Stimulated activated CD4-positive, alpha-beta T cell treated with anti-CD3 and anti-CD28 coated beads, Interleukin-1b, Interleukin-23, amount 100 ng/mL, for 24 hours (primary cell): Measurements from ENCODE around the gene FGGY.
A peak's percentile ranks its signal among the peaks of the same experiment; 100 is the strongest.

Experiments
- DNase-seq, 4 experiments: peaks; one replicate each; pipeline ENCODE4 v3.0.0-alpha.2; 2020; ENCODE audit warnings: low read depth in 4 of 4, low spot score in 1 of 4

Gene FGGY

DNA sequence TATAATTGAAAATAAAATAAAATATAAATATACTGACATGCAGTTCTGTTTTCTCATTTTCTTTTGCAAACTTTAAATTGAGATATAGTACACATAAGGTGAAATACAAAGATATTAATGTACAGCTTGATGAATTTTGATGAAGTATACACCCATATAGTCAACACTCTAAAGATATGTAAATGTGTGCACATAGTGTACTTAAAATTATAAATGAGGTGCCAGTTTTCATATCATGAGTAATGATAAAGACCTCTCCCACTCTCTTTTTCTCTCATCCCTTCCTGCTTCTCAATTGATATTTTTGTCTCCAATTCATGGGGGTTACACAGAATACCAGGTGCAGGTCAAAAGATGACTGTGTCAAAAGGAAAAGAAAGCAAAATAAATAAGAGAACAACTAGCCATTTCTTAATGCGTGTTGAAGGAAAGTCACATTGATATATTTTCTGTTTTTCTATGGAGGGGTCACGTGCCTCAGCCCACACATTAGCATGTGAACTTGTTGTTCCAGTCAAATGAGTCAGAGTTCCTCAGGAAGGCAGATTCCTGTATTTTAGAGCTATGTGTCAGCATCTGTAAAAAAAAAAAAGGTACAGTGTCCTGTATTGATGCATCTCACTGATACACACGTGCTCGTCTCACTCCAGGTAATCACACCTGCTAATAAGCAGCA, 453.6 kb downstream of the FGGY start:
- DNase-seq, result no peak

DNA sequence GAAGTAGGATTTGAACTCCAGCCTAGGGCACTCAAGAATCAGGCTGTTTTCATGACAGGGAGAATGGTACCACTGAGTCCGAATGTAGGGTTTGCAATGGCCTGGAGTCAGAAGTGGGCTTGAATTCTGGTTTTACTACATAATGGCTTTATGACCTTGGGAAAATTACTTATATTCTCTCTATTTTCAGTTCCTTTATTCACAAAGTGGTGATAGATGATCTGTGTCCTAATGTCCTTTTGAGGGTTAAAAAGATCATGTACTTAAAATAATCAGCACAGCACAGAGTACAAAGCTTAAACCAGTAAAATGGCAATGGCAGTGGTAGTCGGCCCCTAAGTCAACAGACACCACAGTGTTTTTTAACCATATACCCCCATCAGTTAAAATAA, 454.1 kb downstream of the FGGY start:
- no peak for DNase-seq

DNA sequence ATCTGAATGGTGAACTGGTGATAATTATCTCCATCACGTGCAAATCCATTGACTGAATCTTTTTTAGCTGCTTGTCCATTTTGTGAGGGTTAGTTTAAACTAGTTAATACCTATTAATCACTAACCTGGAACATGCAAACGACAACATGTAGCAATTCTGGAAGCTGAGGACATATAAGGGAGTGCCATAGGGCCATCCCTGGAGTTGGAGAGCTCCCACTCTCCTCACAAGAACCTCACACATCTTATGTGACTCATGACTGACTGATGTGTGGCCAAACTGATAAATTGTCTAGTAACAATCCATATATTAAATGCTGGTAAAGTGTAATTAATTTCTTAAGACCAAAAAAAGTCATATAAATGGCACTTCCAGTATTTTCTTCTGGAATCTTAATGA, 454.9 kb downstream of the FGGY start:
- DNase-seq, result no peak

DNA sequence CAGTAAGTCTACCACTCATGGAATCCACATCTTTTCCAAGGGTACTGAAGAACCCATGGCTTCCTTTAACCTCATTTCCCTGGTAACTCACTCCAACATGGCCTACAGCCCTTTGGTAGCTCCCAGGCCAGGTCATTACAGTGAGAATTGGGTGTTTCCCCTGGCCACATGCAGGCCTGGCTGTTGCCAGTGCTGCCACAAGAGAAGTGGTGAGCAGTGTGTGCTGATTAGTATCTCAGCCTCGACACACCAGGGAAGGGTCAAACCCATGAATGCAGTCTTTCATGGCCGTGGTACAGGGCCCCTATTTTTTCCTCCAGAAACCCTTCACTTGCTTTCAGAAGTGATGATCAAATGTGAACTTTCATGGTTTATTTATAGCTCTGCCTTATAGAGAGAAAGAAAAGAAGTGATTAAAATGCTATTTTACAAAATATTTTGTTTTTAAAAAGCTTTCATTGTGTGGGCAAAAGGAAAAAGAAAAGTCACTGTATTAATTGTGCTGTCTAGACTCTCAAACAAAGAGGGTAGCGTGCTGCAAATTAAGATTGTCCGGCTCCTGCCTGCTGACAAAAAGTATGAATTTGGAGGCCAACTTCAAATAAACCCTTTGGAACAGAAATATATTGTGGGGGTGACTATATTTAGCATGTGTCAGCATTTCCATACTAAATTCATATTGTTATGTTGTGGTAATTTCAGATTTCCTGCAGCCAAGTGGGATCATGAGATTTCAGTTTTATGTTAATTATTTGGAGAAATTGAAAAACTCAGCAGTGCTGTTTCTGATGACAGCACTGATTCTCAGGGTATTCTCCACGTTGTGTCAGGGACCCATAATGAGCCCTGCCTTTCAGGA, 455.9 kb downstream of the FGGY start:
- DNase-seq, result no peak

DNA sequence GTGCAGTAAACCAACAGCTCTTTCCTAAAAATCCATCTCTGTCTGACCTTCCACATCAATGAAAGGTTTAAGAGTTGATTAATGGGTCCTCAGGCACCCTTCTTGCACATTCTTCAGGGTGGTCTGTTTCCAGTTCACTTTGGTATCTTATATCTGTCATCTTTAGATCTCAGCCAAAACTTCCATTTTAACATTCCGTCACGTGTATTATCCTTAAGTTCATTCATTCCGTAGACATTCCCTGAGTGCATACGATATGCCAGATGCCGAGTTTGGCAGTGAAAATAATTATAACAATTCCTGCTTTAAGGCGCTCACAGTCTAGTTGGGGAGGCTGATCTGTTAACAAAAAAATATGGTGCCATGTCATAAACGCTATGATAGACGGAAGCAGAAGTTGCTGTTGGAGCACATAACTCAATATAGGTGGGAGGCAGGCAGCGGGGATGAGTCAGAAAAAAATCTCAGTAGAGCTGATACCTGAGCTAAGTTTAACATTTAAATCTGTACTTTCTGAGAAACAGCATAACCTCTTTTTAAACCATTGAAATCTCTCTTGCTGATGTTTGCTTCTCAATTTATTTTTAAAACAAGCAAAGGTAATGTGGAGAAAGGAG, 458.3 kb downstream of the FGGY start:
- DNase-seq, result no peak

DNA sequence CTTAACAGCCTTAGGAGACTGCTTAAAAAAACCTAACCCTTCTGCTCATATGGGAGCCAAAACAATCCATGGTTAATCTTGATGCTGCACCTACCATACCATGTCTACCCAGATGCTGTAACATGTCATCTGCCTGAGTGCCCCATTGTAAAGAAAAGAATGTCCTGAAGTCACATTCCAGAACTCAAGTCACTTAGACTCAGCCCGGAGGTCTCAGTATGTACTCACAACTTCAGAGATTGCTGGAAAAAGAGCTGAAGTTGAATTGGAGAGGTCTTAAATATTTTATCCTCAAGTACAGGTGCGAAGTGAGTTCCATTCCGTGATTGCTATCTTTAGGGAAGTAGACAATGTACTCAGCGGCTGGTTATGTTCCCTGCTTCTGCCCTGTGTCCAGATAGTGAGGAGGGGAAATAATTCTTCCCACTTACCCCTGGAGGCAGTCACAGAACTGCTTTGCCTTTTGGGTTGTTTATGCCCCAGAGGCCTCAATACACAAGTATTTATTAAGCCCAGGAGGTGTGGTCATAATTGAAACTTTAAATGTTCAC, 460.4 kb downstream of the FGGY start:
- DNase-seq, result no peak

DNA sequence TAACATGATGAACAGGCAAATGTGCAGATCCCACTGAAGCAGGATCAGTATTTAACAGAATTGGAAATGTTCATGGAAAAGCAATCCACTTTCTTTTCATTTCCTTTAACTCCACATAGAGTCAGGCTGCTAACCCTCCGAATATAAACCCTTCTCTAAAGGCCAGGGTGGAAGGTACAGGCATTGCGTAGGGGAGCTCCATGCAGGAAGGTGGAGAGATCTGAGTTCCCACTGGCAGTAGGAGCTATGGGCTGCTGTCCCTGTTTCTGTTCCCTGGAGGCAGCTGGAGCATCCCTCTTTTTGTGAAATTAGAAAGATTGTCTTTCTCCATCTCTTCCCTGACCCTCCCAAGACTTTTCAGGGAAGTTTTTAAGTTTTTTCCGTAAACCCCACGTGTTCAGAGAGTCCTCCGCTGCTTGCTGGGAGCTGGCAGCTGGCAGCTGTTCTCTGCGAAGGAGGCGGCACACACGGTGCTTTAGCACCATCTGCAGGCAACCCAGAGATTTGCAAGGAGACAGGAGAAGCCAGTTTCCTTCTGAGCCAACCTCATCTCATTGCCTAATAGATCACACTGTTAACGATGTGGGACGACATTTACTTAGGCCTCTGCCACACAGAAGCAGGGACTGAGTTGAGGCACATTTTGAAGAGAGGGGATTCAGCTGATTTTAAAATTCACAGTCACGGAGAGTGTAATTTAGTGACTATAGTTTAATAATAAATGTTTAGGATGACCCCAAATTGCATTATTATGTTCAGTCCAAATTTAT, 462.4 kb downstream of the FGGY start:
- peak; percentile 3 to 57 (median 44) for DNase-seq

DNA sequence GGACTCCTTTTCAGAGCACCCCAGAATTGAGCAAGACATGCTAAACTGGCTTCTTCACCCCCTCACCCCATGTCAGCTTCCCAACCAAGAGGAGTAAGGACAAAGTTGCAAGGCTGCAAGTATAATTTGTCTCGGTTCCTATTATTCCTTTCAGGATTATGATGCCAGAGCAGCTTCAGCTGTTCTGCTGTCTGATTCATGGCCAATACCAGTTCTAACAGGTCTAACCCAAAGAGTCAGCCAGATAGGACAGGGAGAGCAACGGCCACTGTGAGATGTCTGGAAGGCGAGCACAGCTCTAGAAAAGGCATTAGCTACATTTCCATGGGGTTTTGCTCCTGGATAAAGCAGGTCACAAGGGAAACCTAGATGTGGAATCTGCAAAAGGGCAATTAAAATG, 464.5 kb downstream of the FGGY start:
- no peak for DNase-seq

DNA sequence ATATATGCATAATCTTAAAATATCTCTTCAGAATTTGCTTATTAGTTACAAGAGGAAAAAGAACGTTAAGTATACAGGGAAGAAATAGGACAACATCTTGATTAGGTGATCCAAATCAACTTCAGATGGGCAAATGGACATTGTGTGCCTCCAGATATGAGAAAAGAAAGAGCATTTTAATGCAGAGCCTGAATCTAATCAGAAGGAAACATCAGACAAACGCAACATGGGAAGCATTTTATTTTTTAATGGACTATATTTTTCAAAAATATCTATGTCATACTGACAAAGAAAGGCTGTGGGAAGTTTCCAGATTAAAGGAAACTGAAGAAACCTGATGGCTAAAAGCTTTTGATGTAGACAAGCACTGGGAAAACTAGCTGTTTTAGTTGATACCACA, 466.5 kb downstream of the FGGY start:
- DNase-seq, result no peak

DNA sequence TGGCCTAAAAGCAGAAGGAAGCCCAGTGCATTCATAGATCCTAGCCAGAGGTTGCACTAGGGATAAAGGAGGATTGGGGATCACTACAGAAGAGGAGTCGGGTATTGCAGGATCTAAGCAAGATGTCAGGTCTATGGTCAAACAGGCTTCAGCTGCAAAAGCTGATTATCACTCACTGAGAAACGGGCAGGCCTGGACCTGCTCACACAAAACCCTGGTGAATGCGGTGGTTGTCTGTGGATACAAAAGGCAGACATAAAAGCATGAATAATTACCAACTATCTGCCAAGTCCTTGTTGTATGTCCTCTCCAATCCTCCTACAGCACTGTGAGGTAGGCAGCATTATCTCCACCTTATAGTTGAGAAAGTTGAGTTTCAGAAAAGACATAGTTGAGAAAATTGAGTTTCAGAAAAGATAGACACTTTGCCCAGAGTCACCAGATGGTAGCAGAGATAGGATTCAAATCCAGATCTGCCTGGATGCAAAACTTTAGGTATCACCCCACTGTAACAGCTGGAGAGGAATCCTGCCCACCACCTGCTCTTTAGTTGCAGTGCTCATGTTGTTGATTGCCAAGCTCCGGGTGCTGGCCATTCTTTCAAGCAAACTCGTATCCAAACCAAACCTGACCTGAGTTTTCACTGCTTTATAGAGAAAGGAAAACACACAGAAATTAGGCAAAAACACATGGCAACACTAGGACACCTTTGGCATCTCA, 468.3 kb downstream of the FGGY start:
- no peak for DNase-seq

DNA sequence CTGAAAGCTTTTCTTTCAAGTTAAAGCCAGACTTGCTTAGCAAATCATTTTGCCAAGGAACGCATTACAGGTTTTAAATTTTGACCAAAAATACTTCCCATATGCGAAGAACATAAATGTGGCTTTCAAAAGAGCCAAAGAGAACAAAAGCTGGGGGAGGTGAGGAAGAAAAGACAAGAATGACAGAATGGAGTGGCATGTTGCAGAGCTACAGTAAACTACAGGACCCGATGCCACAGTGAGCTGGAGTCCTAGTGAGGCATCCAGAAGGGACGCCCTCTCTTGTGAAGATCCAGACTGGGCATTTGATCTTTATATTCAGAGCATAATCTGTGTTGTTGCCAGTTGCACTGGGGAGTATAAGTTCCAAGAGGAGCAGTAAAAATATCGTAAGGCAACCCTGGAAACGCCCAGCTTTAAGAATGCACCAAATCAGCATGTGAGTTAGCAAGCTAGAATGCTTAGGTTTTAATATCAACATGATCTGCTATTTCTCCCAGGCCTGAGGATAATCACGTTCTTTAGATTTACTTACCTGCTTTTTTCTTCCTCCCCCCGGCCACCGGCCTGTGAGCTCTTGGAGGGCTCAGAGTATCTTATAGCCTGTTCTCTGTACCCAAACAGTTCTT, 469.4 kb downstream of the FGGY start:
- DNase-seq, result no peak

DNA sequence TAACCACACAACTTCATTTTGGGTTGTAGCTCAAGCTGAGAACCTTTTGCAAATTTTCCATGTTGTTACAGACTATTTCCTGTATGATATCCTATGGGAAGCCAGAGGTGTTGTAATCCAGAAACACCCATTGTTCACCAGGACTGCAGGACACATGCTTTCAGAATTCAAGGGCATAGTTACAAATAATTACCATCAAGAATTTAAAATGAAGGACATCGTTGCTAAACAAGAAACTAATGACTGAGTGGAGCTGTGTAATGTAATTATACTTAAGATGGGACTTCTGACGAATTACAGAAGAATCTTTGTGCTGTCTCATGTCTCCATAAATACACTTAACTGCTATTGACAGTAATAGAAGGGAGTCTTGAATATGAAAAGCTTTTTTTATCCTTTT, 470.2 kb downstream of the FGGY start:
- DNase-seq, result no peak

DNA sequence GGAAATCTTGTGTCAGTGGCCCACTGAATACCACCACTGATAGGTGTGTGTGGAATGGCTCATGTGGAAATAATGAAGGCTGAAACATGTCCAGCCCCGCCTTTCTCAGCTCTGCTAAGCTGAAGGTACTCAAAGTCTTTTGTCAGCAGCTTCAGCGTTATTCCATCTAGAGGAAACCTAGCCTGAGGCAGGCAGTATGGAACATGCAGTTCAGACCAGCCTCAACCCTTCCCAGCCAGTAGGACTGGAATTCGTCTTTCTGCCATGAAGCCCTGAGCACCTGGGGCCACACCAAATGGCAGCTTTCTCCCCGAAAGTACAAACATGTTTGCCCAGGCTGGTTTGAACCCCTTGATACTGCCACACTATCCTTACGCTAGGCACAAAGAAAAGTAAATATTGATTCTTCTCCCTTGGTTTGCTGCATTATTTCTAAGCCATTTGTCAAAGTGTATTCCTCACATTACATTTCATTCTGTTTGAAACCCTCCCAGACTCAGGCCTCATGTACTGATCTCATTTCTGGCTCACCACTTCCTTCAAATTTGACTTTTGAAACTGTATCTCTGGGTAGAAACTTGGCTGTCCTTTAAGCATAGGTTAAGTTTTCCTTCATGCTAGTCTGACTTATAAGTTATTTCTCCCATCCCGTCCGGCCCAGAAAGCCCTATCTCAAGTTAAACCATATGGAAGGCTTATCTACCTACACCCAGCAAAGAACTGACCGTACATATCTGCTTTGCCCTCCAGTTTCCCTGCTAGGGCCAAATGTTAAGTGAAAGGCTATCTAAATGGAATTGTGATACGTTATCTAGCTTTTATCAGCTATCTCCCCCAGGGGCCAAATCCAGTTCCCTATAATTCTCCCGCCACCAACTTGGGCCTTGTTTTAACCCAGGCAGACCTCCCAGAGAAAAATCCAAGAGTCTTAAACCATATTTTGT, 472.2 kb downstream of the FGGY start:
- no peak for DNase-seq

DNA sequence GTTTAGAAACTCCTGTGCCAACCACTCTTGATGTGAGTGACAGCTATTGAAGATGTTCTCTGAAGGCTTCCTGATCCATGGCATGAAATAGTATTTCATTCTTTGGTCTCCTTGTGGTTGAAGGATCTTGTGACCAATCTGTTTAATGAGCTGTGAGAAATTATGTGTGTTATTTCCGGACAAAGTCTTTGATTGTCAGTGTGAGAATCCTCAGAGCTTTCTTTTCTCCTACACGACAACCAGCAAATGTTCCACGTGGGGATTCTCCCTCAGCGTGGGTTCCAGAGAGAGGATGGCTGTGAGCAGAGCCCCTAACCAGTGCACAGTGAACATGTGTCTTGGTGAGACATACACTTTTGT, 472.8 kb downstream of the FGGY start:
- no peak for DNase-seq

DNA sequence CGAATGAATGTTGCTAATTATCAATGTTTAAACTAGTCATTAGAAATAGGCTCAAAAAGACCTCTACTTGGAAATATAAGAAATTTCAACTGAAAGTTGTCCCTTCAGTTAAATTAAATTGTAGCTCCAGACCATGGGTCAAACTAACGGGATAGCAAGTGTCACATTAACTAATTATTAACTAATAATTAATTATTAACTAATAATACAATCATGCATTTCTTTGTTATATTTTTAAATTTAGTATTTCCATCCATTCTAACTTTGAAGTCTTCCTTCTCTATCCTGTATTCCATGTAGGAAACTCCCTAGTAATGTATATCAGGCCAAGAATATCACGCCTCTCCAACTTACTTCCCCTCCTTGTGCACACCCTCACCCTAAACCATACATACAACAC, 474.5 kb downstream of the FGGY start:
- no peak for DNase-seq

DNA sequence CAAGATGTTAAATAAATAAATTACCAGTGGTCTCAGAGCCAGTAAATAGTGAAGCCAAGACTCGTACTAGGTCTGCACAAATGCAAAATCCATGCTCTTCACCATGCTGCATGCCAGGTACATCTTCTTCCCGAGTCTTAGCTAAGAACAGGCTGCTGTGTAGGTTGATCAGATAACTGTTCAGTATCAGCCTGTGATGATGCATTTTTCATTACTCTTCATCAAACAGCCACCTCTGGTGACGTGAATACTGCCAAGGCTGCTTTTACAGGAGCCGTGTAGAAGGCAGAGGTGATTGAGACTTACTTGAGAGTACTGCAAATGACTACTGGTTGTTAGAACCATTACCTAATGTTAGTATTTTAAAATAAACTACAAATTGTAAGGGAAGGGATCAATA, 478.6 kb downstream of the FGGY start:
- DNase-seq, result no peak

DNA sequence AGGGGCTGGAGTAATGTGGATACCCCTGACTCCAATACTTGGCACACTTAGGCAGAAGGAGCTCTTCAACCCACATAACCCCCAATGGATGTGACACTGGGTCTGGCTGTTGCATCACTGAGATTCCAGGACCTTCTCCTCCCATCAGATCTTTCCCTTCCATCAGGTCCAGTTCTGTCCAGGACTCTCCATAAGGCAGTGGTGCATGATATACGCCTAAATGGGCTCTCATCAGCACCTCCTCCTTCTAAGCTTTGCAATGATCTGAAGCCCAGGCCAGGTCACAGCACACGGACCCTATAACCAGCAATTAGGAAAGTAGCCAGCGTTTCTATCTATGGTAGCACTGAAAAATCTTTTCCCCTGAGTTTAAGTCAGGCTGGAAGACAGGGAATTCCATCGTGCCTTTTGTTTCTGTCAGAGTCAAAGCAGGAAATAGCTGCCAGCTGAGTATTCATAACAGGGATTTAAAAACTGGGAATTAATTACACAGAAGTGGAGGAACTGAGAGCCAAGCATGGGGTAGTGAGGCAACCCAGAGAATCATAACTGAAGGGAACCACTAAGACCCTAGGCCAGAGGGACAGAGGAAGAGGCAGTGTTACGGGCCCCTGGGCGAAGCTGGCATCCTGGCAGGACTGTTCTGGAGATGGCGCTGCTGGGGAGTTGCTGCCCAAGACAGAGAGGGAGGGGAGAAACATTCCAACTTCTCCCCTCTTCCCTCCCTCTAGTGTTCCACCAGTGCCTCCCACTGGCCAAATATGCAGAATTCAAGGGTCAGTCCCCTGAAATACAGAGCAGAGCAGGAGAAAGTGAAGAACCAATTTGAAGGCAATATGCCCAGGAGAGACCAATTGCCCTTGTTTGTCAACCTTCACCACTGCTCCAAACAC, 480.3 kb downstream of the FGGY start:
- no peak for DNase-seq

DNA sequence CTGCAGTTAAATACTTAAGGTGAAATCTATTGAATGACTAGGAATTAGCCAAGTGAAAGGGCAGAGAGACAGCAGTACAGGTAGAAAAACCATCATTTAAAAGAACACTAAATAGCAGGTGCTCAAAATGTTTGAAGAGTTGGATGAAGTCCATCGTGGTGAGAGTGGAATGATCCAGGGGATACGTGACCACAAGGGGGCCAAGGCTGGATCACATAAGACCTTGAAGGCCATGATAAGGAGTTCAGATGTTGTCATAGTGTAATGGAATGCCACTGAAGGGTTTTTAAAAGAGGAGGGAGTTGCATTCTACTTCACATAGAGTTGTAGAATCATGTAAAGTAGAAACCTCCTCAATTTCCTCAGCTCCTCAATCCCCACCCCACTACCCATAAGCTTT, 483.1 kb downstream of the FGGY start:
- DNase-seq, result no peak
